ENCODE data around the gene RNF130. TPM values are rescaled to one million over a fixed set of nuclear protein-coding genes. Genes with fewer than 3 reads are reported as not detected.

Gene RNF130
- total and polyA plus RNA-seq, 4 donors = 75.9 to 123 (median 90.8) TPM

GRCh38 chr5:180045889-180046499 is 25.6 kb downstream of the RNF130 start:
- Histone ChIP-seq H3K27me3 (ENCODE audit: control insufficient read depth in 3 of 3, insufficient read depth in 3 of 3, low read length in 2 of 3) (no peaks in the 10 kb centered on the region), H3K9ac (ENCODE audit: insufficient read depth in 1 of 2, low read length in 2 of 2) (no peak overlapping the region), H3K36me3 (ENCODE audit: control insufficient read depth in 4 of 4, insufficient read depth in 4 of 4, low read length in 4 of 4) (peaks cover 0 to 9% (median 0%) of the 10 kb centered on the region in 4 donors), H3K4me3 (no peak overlapping the region), H3K4me1 (ENCODE audit: control insufficient read depth in 5 of 5, insufficient read depth in 5 of 5, low read length in 5 of 5) (peaks cover 4 to 21% (median 11%) of the 10 kb centered on the region in 5 donors), H3K27ac (ENCODE audit: low read depth in 1 of 2, low read length in 1 of 2) (no peak overlapping the region), H3K9me3 (ENCODE audit: control insufficient read depth in 4 of 4, insufficient read depth in 3 of 4, low read length in 3 of 4) (peaks cover 0 to 3% (median 0%) of the 10 kb centered on the region in 4 donors)
- no peak for DNase-seq
- WGBS, 2 donors = 95% methylated on average over 28 to 30 of the region's 30 CpGs
- ATAC-seq (ENCODE audit: insufficient read depth, low FRiP score) = no peak
- TF ChIP-seq CTCF (IDR thresholded peaks at IDR 0.05; ENCODE audit: control extremely low read depth, extremely low read depth) = no peak

GRCh38 chr5:180043377-180043776 is 28.2 kb downstream of the RNF130 start:
- Histone ChIP-seq H3K4me3 (no peak overlapping the region), H3K36me3 (ENCODE audit: control insufficient read depth in 4 of 4, insufficient read depth in 4 of 4, low read length in 4 of 4) (peaks cover 0 to 9% (median 4%) of the 10 kb centered on the region in 4 donors), H3K9ac (ENCODE audit: insufficient read depth in 1 of 2, low read length in 2 of 2) (no peak overlapping the region), H3K27me3 (ENCODE audit: control insufficient read depth in 3 of 3, insufficient read depth in 3 of 3, low read length in 2 of 3) (no peaks in the 10 kb centered on the region), H3K9me3 (ENCODE audit: control insufficient read depth in 4 of 4, insufficient read depth in 3 of 4, low read length in 3 of 4) (peaks cover 0 to 3% (median 0%) of the 10 kb centered on the region in 4 donors), H3K4me1 (ENCODE audit: control insufficient read depth in 5 of 5, insufficient read depth in 5 of 5, low read length in 5 of 5) (peaks cover 0 to 8% (median 4%) of the 10 kb centered on the region in 5 donors), H3K27ac (ENCODE audit: low read depth in 1 of 2, low read length in 1 of 2) (no peak overlapping the region)
- 75 to 85% methylated on average over 4 of the region's 4 CpGs for WGBS, 2 donors
- DNase-seq (no peak), ATAC-seq (ENCODE audit: insufficient read depth, low FRiP score) (no peak)
- no peak for TF ChIP-seq CTCF (IDR thresholded peaks at IDR 0.05; ENCODE audit: control extremely low read depth, extremely low read depth)

- Histone ChIP-seq H3K27me3 (ENCODE audit: control insufficient read depth in 3 of 3, insufficient read depth in 3 of 3, low read length in 2 of 3) (no peaks in the 10 kb centered on the region), H3K4me3 (no peak overlapping the region), H3K9ac (ENCODE audit: insufficient read depth in 1 of 2, low read length in 2 of 2) (no peak overlapping the region), H3K4me1 (ENCODE audit: control insufficient read depth in 5 of 5, insufficient read depth in 5 of 5, low read length in 5 of 5) (peaks cover 0 to 3% (median 0%) of the 10 kb centered on the region in 5 donors), H3K9me3 (ENCODE audit: control insufficient read depth in 4 of 4, insufficient read depth in 3 of 4, low read length in 3 of 4) (peaks cover 0 to 4% (median 1%) of the 10 kb centered on the region in 4 donors), H3K27ac (ENCODE audit: low read depth in 1 of 2, low read length in 1 of 2) (no peak overlapping the region), H3K36me3 (ENCODE audit: control insufficient read depth in 4 of 4, insufficient read depth in 4 of 4, low read length in 4 of 4) (peaks cover 9 to 23% (median 13%) of the 10 kb centered on the region in 4 donors)
- ATAC-seq (ENCODE audit: insufficient read depth, low FRiP score) (no peak), DNase-seq (no peak)
- 91 to 92% methylated on average over 15 of the region's 15 CpGs for WGBS, 2 donors
- TF ChIP-seq CTCF (IDR thresholded peaks at IDR 0.05; ENCODE audit: control extremely low read depth, extremely low read depth) = no peak
Observed at GRCh38 chr5:180041301-180042274, 30.0 kb downstream of the RNF130 start.
